ENCODE results near the gene EYS. TPM values are rescaled to one million over a fixed set of nuclear protein-coding genes. Genes with fewer than 3 reads are reported as not detected.

EYS gene
- total RNA-seq, 2 donors from 2014 or later, result not detected

GRCh38 chr6:65071480-65071879 lies 635.5 kb downstream of the EYS start:
- Histone ChIP-seq H3K9me3 (no peaks in the 10 kb centered on the region), H3K4me1 (ENCODE audit: control insufficient read depth in 1 of 2, low read depth in 2 of 2) (no peaks in the 10 kb centered on the region), H3K36me3 (no peaks in the 10 kb centered on the region), H3K4me3 (no peak overlapping the region), H3K27me3 (replicated peaks; ENCODE audit: insufficient read depth) (no peaks in the 10 kb centered on the region), H3K27ac (no peak overlapping the region)
- TF ChIP-seq CTCF (IDR thresholded peaks at IDR 0.05), result no peak
- ATAC-seq (ENCODE audit: insufficient number of reproducible peaks, low FRiP score, low read depth) (no peak), DNase-seq (ENCODE audit: low spot score) (no peak)

- Histone ChIP-seq H3K4me3 (no peak overlapping the region), H3K27me3 (replicated peaks; ENCODE audit: insufficient read depth) (no peaks in the 10 kb centered on the region), H3K36me3 (no peaks in the 10 kb centered on the region), H3K27ac (no peak overlapping the region), H3K9me3 (no peaks in the 10 kb centered on the region), H3K4me1 (ENCODE audit: control insufficient read depth in 1 of 2, low read depth in 2 of 2) (no peaks in the 10 kb centered on the region)
- ATAC-seq (ENCODE audit: insufficient number of reproducible peaks, low FRiP score, low read depth), result no peak
- no peak for DNase-seq (ENCODE audit: low spot score)
- no peak for TF ChIP-seq CTCF (IDR thresholded peaks at IDR 0.05)
These were observed 642.2 kb downstream of the EYS start for GRCh38 chr6:65064844-65065243.

- Histone ChIP-seq H3K27ac (no peak overlapping the region), H3K4me3 (no peak overlapping the region), H3K36me3 (no peaks in the 10 kb centered on the region), H3K9me3 (no peaks in the 10 kb centered on the region), H3K27me3 (replicated peaks; ENCODE audit: insufficient read depth) (no peaks in the 10 kb centered on the region), H3K4me1 (ENCODE audit: control insufficient read depth in 1 of 2, low read depth in 2 of 2) (no peaks in the 10 kb centered on the region)
- no peak for TF ChIP-seq CTCF (IDR thresholded peaks at IDR 0.05)
- ATAC-seq (ENCODE audit: insufficient number of reproducible peaks, low FRiP score, low read depth), result no peak
- DNase-seq (ENCODE audit: low spot score), result no peak
These were observed 647.5 kb downstream of the EYS start for GRCh38 chr6:65059568-65059967.

GRCh38 chr6:65055545-65055944 lies 651.5 kb downstream of the EYS start:
- no peak for TF ChIP-seq CTCF (IDR thresholded peaks at IDR 0.05)
- ATAC-seq (ENCODE audit: insufficient number of reproducible peaks, low FRiP score, low read depth), result no peak

GRCh38 chr6:65052626-65053025 lies 654.4 kb downstream of the EYS start:
- H3K4me1 ChIP-seq (ENCODE audit: control insufficient read depth in 1 of 2, low read depth in 2 of 2), result no peaks in the 10 kb centered on the region
- no peak for ATAC-seq (ENCODE audit: insufficient number of reproducible peaks, low FRiP score, low read depth)
- TF ChIP-seq CTCF (IDR thresholded peaks at IDR 0.05), result no peak

More at GRCh38 chr6:65055545-65055944, 651.5 kb downstream of the EYS start:
- DNase-seq (ENCODE audit: low spot score), result no peak
- no peak overlapping the region for H3K27ac ChIP-seq
- no peaks in the 10 kb centered on the region for H3K36me3 ChIP-seq
- no peaks in the 10 kb centered on the region for H3K9me3 ChIP-seq
- no peaks in the 10 kb centered on the region for H3K27me3 ChIP-seq (replicated peaks; ENCODE audit: insufficient read depth)
- H3K4me3 ChIP-seq, result no peak overlapping the region
- no peaks in the 10 kb centered on the region for H3K4me1 ChIP-seq (ENCODE audit: control insufficient read depth in 1 of 2, low read depth in 2 of 2)

More at GRCh38 chr6:65052626-65053025, 654.4 kb downstream of the EYS start:
- Histone ChIP-seq H3K27me3 (replicated peaks; ENCODE audit: insufficient read depth) (no peaks in the 10 kb centered on the region), H3K27ac (no peak overlapping the region), H3K36me3 (no peaks in the 10 kb centered on the region), H3K9me3 (no peaks in the 10 kb centered on the region), H3K4me3 (no peak overlapping the region)
- no peak for DNase-seq (ENCODE audit: low spot score)

All from thoracic aorta (tissue), 2 donors.